Stimulated activated CD8-positive, alpha-beta memory T cell treated with anti-CD3 and anti-CD28 coated beads, Interleukin-15, amount 100 ng/mL, for 24 hours (primary cell): ENCODE data around the gene P3H2.
"Not testable (repeated sequence)": the region's sequence is repeated elsewhere in the genome, so short reads cannot be mapped to it uniquely, and the experiment has no call there.

Source experiments
- DNase-seq: peaks from one replicate; pipeline ENCODE4 v3.0.0-alpha.2; 2020; ENCODE audit warnings: low read depth

The P3H2 gene, protein sequence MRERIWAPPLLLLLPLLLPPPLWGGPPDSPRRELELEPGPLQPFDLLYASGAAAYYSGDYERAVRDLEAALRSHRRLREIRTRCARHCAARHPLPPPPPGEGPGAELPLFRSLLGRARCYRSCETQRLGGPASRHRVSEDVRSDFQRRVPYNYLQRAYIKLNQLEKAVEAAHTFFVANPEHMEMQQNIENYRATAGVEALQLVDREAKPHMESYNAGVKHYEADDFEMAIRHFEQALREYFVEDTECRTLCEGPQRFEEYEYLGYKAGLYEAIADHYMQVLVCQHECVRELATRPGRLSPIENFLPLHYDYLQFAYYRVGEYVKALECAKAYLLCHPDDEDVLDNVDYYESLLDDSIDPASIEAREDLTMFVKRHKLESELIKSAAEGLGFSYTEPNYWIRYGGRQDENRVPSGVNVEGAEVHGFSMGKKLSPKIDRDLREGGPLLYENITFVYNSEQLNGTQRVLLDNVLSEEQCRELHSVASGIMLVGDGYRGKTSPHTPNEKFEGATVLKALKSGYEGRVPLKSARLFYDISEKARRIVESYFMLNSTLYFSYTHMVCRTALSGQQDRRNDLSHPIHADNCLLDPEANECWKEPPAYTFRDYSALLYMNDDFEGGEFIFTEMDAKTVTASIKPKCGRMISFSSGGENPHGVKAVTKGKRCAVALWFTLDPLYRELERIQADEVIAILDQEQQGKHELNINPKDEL

DNA sequence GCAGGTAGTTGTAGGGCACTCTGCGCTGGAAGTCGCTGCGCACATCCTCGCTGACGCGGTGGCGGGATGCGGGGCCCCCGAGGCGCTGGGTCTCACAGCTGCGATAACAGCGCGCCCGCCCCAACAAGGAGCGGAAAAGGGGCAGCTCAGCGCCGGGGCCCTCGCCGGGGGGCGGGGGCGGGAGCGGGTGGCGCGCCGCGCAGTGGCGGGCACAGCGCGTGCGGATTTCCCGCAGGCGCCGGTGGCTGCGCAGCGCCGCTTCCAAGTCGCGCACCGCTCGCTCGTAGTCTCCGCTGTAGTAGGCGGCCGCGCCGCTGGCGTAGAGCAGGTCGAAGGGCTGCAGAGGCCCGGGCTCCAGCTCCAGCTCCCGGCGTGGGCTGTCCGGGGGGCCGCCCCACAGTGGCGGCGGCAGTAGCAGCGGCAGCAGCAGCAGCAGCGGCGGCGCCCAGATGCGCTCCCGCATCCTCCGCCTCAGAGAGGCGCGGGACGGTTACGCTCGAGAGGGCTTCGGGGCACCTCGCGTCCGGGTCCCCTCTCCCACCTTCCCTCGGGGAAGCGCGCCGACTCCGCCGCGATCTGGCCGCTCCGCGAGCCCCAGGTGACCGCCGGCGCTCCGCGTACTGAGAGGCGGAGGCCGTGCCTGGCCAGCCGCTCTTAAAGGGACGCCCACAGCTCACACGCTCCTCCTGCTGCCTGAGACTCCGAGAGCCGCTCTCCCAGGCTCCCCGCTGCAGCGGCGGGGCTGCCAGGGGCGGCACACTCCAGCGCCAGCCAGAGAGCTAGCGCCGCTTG, at the start of gene P3H2:
TSS of gene P3H2 (minus strand) at position 629 of the 792 bp plus-strand sequence. CDS start at position 463, 166 bp downstream.
- no peak for DNase-seq

DNA sequence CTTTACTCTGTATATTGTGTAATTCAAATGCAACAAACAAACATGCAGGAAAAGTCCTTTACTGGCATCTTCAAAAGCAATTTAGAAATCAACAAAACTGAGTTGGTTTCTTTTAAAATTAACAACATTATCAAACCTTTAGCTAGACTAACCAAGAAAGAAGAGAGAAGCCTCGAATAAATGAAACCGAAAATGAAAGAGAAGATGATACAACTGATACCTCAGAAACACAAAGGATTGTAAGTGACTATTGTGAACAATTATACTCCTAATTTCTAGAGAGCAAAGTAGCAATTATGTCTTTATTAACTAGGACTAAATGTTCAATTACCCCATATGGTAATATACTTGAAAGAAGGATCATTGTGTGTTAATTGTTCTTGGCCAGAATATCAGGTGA, 49.2 kb upstream of the P3H2 start:
- DNase-seq = no peak

DNA sequence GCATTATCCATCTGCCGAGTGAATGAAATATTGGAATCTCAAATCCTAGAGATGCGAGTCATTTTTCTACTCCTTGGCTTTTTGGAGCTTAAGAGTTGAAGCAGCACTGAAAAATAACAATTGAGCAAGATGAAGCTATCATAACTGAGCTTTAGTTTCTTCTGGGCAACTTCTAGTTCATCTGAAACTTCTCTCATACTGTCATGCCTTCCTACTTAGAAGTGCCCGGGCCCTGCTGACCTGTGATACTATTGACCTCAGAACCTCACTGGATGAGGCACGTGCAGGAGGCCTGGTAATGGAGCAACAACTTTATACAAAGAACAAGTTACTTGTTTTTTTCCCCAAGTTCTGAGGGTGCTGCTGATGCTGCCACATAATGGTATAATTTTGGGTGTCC, 48.5 kb upstream of the P3H2 start:
- no peak for DNase-seq

DNA sequence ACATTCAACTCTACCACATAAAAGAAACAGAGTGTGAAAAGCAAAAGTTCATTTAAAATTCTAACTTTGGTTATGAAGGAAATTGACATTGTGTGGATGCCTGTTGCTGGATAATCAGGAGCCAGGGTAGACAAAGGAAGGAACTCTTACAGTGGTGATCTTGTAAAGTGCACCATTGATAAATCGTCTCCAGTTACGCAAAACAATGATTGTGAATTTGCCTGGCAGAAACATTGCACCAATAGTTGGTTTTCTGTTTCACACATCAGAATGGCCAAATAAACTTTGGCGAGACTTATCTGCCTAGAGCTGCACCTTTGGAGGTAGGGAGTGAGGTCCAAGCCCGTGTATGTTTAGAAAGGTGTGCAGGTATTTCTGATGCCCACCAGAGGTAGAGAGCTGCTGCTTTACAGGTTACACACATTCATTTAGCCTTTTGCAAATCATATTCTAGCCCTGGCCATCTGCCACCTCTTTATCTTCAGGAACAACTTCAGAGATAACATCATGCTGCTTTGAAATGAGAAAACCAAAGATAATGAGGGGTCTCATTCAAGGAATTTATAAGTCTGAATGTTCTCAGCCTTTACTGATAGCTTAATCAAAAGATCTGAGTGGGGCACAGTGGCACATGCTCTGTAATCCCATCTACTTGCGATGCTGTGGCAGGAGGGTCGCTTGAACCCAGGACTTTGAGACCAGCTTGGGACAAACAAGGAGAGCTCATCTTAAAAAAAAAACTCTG, 47.4 kb upstream of the P3H2 start:
- no peak for DNase-seq

DNA sequence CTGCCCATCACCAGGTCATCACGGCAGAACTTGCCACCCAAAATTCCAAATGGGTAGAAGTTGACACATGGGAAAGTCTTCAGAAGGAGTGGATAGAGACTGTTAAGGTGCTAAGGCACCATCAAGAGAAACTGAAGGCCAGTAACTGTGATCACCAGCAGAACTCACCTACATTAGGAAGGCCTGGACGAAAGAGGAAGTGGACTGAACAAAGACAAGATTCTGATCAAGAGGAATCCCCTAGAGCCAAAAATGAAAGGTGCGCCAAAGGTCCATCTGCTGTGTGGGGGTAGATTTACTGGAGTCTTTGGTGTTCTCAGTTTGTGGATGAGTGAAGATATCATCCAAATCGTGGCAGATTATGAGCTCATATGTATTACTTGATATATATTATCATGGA, 46.3 kb upstream of the P3H2 start:
- no peak for DNase-seq

DNA sequence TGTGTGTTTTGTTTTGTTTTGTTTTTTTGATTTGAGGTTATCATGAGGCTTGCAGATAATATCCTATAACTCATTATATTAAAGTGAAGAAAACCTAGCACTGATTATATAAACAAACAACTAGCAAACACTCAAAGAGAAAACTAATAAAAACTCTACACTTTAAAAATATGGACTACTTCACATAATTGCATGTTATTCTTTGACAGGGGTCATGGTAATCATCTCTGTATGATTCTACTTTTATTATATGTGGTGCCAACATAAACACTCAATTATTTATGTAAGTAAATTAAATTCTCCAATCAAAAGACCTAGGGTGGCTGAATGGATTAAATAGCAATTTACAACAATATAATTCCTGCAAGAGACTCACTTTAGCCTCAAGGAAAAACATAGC, 44.6 kb upstream of the P3H2 start:
- no peak for DNase-seq

DNA sequence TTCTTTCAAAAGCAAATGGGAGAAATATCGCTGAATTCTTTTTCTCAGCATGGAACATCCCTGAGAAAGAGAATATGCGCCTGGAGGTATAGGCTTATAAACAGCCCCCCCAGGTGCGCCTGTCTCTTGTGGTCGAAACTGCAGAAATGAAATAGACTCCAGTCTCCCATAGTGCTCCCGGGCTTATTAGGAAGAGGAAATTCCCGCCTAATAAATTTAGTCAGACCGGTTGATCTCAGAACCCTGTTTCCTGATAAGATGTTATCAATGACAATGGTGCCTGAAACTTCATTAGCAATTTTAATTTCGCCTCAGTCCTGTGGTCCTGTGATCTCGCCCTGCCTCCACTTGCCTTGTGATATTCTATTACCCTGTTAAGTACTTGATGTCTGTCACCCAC, 41.3 kb upstream of the P3H2 start:
- DNase-seq = not testable (repeated sequence)

DNA sequence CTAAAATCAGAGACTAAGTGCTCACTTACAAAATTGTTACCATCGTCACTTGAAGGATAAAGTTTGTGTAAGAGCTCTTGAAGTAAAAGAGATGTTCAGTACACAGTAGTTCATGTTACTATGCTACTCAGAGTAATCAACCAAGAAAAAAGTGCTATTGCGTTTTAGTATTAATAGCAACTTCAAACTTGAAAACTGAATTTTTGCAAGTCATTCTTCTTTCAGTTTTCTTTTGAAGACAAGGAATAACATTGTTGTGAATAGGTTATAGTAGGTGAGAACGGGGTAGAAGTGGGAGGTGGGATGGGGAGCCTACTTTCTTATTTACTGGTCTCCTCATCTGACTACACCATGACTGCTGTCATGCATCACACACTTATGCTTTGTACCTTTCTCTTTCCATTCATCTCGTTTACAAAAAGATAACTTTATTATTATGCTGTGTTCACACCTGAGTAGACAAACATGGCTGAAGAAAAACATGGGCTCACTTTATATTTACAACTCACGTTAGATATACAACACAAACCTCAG, 39.3 kb upstream of the P3H2 start:
- DNase-seq = no peak

DNA sequence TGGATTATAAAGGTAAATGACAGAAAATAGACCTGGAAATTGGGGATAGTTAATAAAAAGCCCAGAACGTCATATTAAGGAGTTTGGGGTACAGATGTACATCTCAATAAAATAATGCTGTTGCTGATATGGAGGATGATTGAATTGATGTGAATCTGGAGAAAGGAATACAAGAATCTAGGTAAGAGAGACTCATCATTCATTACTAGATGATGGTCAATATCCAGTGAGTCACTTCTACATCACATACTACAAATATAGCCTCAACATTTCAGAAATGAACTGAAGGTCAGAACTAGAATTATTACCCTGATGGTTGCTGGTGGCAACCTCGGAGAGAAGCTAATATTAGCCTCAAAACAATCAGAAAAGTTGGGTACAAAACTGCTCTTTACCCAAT, 37.6 kb upstream of the P3H2 start:
- DNase-seq = no peak

DNA sequence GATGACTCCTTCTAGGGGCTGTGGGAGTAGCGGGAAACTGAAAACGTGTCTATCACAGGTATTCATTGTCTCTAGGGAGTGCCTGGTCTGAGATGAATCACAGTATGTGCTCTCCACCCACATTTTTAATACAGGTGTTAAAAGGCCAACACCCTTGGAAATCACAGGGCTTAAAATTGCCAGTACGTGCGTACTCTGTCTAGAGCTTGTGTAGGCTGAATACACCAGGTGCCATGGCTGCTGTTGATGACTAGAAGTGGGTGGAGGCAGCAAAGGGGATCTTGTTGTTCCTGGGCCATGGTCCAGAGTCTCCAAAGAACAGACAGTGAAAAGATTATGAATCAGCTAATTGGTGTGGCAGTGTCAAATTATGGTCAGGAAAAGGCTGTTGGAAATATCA, 35.1 kb upstream of the P3H2 start:
- no peak for DNase-seq

DNA sequence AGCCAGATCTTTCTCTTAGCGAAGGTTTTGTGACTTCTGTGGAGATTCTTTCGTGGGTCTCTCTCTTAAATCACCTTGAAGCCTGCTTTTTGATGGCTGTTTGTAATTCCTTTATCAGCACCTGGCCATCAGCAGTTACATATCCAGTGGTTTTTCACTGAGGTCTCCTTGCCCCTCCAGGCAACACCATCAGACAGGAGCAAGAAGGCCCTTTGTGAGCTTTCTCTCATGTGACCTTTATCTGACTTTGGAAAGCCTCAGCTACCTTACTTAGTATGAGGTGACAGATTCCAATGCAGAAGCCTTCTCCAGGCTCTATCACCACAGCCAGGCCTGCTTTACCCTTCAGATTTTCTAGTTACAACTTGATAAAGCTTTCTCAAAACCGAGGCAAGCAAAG, 30.0 kb upstream of the P3H2 start:
- no peak for DNase-seq

DNA sequence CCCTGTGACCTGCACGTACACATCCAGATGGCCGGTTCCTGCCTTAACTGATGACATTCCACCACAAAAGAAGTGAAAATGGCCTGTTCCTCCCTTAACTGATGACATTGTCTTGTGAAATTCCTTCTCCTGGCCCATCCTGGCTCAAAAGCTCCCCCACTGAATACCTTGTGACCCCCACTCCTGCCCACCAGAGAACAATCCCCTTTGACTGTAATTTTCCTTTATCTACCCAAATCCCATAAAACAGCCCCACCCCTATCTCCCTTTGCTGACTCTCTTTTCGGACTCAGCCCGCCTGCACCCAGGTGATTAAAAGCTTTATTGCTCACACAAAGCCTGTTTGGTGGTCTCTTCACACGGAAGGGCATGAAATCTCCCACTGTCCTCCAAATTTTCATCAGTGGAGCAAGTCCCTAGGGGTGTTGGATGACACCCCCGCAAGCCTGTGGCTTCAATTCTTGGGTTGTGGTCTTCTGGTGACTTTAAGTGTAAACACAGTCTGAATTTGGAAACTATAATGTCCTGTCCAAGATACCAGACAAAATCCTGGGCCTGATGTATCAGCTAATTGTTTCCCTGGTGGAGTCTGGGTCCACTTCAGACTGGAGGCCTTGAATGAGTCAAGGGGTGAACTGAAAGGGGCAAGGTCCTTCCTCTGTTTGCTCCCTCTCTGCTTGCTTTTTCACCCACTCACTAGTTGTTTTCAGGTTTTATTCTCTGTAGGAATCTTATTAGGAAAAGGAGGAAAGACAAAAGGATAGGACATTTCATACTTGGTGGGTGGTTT, 29.3 kb upstream of the P3H2 start:
- not testable (repeated sequence) for DNase-seq

DNA sequence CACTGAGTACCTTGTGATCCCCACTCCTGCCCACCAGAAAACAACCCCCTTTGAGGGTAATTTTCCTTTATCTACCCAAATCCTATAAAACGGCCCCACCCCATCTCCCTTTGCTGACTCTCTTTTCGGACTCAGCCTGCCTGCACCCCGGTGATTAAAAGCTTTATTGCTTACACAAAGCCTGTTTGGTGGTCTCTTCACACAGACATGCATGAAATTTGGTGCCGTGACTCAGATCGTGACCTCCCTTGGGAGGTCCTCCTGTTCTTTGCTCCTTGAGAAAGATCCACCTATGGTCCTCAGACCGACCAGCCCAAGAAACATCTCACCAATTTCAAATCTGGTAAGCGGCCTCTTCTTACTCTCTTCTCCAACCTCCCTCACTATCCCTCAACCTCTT, 24.1 kb upstream of the P3H2 start:
- not testable (repeated sequence) for DNase-seq

DNA sequence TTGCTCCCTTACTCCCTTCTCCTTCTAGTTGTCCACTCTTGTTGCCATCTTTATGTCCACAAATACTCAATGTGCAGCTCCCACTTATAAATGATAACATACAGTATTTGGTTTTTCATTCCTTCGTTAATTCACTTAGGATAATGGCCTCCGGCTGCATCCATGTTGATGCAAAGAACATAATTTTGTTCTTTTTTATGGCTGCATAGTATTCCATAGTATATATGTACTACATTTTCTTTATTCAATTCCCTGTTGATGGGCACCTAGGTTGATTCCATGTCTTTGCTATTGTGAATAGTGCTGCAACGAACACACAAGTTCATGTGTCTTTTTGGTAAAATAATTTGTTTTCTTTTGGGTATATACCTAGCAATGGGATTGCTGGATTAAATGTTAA, 21.3 kb upstream of the P3H2 start:
- no peak for DNase-seq

DNA sequence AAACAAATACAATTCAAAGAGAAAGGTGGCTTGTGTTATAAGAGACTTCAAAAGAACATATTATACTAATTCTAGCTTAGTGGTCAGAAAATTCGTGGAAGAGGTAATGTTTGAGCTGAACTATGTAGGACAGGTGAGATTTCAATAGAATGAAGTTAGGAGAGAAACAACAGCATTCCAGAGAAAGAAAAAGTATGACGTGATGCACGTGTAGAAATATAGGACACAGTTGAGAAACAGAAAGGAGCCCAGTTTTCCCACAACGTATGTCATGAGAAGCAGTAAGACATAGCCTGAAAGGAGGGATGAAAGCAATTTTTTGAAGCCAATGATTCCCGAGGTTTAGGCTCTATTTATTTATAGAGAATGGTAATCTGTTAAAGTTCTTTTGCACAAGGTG, 18.7 kb upstream of the P3H2 start:
- no peak for DNase-seq

DNA sequence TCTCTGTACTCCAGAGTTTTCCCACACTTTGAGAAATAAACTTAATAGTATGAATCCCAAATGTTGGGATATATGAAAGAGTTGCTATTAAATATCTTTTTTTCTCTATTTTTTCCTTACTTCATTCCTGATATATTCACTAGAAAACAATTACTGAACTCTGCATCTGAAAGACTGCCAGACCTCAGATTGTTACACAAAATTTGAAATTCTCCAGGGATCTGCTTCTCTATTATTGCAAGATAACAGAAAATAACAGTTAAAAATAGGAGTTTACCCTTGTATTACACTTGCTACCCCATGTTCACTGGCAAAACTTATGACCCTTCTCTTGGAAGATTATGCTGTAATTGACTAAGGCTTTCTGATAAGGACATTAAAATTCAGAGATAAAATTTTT, 11.7 kb upstream of the P3H2 start:
- no peak for DNase-seq

DNA sequence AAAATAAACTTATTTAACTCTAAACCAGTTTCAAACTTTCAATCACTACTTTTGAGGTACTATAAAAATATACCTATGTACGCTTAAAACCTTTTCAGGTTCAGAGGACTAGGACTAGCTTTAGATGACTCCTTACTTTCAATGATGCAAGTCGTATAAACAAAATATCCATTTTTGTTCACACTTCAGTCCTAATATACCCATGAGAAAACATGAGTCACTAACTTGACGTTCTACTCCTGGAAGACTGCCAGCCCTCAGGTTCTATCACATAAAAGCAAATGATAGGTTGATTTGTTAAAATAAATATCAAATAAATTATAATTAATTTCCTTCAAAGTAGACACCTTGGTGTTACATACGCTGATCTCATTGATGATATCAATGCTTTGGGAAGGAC, 10.6 kb upstream of the P3H2 start:
- no peak for DNase-seq

DNA sequence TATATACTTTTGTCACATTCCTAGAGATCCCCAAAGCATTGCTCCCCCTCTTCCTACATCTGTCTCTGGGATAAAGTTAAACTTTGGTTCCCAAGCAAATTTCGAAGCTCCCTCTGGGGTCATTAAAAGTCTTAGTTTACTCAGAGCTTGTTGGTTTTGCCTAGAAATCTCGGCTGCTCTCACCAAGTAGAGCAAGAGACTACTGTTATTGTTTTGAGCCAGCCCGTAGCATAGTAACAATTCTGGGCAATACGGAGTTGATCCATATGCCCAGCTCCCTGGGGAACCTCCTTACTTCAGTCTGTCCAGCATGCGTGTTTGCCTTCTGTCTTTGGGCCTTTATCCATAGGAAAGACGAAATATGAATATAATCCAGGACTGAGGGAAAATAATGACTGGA, 10.0 kb upstream of the P3H2 start:
- DNase-seq = no peak

DNA sequence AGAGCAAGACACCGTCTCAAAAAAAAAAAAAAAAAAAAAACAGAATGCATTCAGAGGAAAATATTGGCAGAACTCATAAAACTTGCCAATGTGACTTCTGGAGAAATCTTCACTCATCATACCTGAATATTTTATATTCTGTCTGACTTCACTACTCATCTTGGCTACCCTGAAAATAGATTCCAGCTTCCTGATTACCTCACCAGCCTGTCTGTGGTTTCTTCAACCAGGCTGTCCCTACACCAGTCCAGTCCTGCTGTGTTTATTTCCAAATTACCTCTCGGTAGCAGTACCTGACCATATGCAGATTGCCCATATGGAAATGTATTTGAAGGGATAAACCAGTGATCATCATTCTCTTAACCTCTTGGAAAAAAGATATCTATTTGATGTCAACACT, 9.3 kb upstream of the P3H2 start:
- no peak for DNase-seq

DNA sequence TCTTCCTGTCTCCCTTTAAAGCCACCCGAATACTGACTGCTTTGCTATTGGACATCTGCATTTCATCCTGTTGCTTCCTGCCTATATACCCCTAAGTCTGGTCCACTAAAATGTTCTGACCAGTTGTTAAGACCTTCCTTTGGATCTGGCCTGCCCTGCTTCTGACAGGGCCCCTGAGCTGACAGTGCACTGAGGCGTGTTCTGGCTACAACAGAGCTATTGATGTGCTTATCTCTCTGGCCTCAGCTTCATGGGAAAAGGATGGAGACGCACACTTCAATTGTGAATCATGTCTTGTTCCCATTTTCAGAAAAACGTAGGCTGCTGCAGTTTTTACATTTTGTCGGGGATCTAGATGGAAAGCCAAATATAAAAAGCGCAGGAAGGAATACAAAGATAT, 7.1 kb upstream of the P3H2 start:
- DNase-seq = no peak

DNA sequence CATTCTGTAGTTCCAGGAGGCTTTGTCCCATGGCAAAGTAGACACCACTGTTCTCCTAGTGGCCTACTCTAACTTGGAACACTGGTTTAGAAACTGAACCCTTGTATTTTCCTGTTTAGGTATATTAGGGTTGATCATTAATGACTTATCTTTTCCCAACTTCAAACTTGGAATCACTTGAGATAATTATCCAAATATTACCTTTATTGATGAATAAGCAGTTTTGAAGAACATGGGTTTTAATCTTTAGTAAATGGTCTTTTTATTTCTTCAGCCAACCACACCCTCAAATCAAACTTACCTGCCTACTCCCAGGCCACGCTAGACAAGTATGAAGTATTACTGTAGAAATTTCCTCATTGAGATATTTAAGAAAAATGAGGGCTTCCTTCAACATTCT, 6.5 kb upstream of the P3H2 start:
- DNase-seq = no peak
